ENCODE results near the gene DLST. TPM values are rescaled to one million over a fixed set of nuclear protein-coding genes. Genes with fewer than 3 reads are reported as not detected.

Gene DLST
- total RNA-seq, 1 experiment from 2014 or later = 68.8 TPM

GRCh38 chr14:74911704-74912103, 30.0 kb downstream of the DLST start:
- intact Hi-C loops (cut with micrococcal nuclease; ENCODE audit: unreplicated experiment) = no loop called here
- no peaks in the 10 kb centered on the region for H3K4me1 ChIP-seq (ENCODE audit: control insufficient read depth, insufficient read depth, low read length)
- TF ChIP-seq SIN3A (IDR thresholded peaks at IDR 0.05; ENCODE audit: borderline replicate concordance, insufficient read depth, low read depth, low read length) (no peak), TCF7L2 (IDR thresholded peaks at IDR 0.05; ENCODE audit: low read depth, low read length) (no peak), POLR2AphosphoS5 (IDR thresholded peaks at IDR 0.05; ENCODE audit: low read depth, low read length) (no peak), CTCF (IDR thresholded peaks at IDR 0.05) (no peak), REST (IDR thresholded peaks at IDR 0.05; ENCODE audit: insufficient read depth in 1 of 2, low read depth in 2 of 2, low read length in 1 of 2) (no peak)
- ChIA-PET POLR2A (interaction anchor here (0.6 kb wide), 1 partner anchor 10 kb away, joined by 3 read pairs; no protein-coding TSS in a partner anchor), CTCF (no interaction called here)
- BruUV-seq (replicated peaks) = no TSS peak
- no peak overlapping the region for H3K27ac ChIP-seq (ENCODE audit: low read length)
- H3K27me3 ChIP-seq (ENCODE audit: control insufficient read depth, insufficient read depth, low read length) = no peaks in the 10 kb centered on the region
- no peaks in the 10 kb centered on the region for H3K9me3 ChIP-seq (ENCODE audit: control insufficient read depth, insufficient read depth, low read depth, low read length)
- H3K4me3 ChIP-seq (ENCODE audit: low read depth in 2 of 2, low read length in 2 of 2) = no peak overlapping the region
- no peaks in the 10 kb centered on the region for H3K36me3 ChIP-seq (ENCODE audit: control insufficient read depth, insufficient read depth, low read length)
- DNase-seq (ENCODE audit: low read depth, low spot score) (no peak), ATAC-seq (no peak)
- in situ Hi-C loops (cut with HindIII; ENCODE audit: low pct_unique_long_range_greater_than_20kb, low sequenced_read_pairs) = no loop called here

- Histone ChIP-seq H3K4me3 (ENCODE audit: low read depth in 2 of 2, low read length in 2 of 2) (no peak overlapping the region), H3K9me3 (ENCODE audit: control insufficient read depth, insufficient read depth, low read depth, low read length) (no peaks in the 10 kb centered on the region), H3K27ac (ENCODE audit: low read length) (no peak overlapping the region), H3K36me3 (ENCODE audit: control insufficient read depth, insufficient read depth, low read length) (no peaks in the 10 kb centered on the region), H3K4me1 (ENCODE audit: control insufficient read depth, insufficient read depth, low read length) (no peaks in the 10 kb centered on the region), H3K27me3 (ENCODE audit: control insufficient read depth, insufficient read depth, low read length) (no peaks in the 10 kb centered on the region)
- BruUV-seq (replicated peaks) = no TSS peak
- POLR2A ChIA-PET = interaction anchor here (0.6 kb wide), 1 partner anchor 9 kb away, joined by 3 read pairs; no protein-coding TSS in a partner anchor
- intact Hi-C loops (cut with micrococcal nuclease; ENCODE audit: unreplicated experiment) = no loop called here
- no peak for TF ChIP-seq POLR2AphosphoS5 (IDR thresholded peaks at IDR 0.05; ENCODE audit: low read depth, low read length)
- DNase-seq (ENCODE audit: low read depth, low spot score) (no peak), ATAC-seq (no peak)
- CTCF ChIA-PET = no interaction called here
- in situ Hi-C loops (cut with HindIII; ENCODE audit: low pct_unique_long_range_greater_than_20kb, low sequenced_read_pairs) = no loop called here
Observed at GRCh38 chr14:74912111-74912510, 30.4 kb downstream of the DLST start.

- in situ Hi-C loops (cut with HindIII; ENCODE audit: low pct_unique_long_range_greater_than_20kb, low sequenced_read_pairs) = no loop called here
Observed at GRCh38 chr14:74912801-74913200, 31.1 kb downstream of the DLST start.

More at GRCh38 chr14:74912801-74913200, 31.1 kb downstream of the DLST start:
- CTCF ChIA-PET = no interaction called here
- POLR2A ChIA-PET = no interaction called here
- ATAC-seq (no peak), DNase-seq (ENCODE audit: low read depth, low spot score) (no peak)
- Histone ChIP-seq H3K4me1 (ENCODE audit: control insufficient read depth, insufficient read depth, low read length) (no peaks in the 10 kb centered on the region), H3K4me3 (ENCODE audit: low read depth in 2 of 2, low read length in 2 of 2) (no peak overlapping the region), H3K27ac (ENCODE audit: low read length) (no peak overlapping the region), H3K27me3 (ENCODE audit: control insufficient read depth, insufficient read depth, low read length) (no peaks in the 10 kb centered on the region), H3K9me3 (ENCODE audit: control insufficient read depth, insufficient read depth, low read depth, low read length) (no peaks in the 10 kb centered on the region), H3K36me3 (ENCODE audit: control insufficient read depth, insufficient read depth, low read length) (no peaks in the 10 kb centered on the region)
- intact Hi-C loops (cut with micrococcal nuclease; ENCODE audit: unreplicated experiment) = no loop called here
- BruUV-seq (replicated peaks) = no TSS peak
- TF ChIP-seq TCF7L2 (IDR thresholded peaks at IDR 0.05; ENCODE audit: low read depth, low read length) (no peak), POLR2AphosphoS5 (IDR thresholded peaks at IDR 0.05; ENCODE audit: low read depth, low read length) (no peak), SIN3A (IDR thresholded peaks at IDR 0.05; ENCODE audit: borderline replicate concordance, insufficient read depth, low read depth, low read length) (no peak), REST (IDR thresholded peaks at IDR 0.05; ENCODE audit: insufficient read depth in 1 of 2, low read depth in 2 of 2, low read length in 1 of 2) (no peak), CTCF (IDR thresholded peaks at IDR 0.05) (no peak)
